Measurements from ENCODE around the gene PICALM.
"Not testable (repeated sequence)": the region's sequence is repeated elsewhere in the genome, so short reads cannot be mapped to it uniquely, and the experiment has no call there.

PICALM gene

DNA sequence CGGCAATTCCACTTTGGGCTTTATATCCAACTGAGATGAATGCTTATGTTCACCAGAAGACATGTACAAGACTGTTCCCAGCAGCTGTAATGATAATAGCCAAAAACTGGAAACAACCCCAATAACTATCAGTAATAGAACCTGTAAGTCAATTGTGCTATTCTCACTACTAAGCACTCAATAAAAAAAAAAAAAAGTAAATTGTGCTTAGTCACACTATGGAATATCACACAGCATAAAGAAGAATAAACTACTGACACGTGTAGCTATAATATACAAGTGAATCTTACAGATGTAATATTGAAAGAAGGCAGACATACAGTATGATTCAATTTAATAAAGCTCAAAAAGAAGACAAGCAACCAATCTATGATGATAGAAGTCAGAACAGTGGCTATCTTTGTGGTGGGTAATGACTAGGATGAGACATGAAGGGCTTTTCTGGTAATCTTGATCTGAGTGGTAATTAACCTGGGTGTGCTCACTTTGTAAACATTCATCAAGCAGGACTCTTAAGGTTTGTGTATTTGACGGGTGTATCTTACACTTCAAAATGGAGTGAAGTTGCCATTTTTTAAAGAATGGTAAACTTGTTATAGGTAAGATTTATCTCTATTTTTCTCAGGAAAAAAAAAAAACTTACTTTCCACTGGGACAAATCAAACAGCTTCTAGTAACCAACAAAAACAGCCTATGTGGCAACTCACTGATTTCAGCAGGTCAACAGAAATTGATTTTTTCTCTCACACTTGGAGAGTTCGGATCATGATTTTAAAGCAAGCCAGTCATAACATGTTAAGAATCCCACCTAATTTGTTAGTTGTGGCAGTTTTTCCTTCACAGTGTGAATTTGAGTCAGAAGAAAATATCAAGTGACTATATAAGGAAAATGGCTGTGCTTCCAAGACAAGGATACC lies 129.5 kb downstream of the PICALM start:
- no peak for DNase-seq (ENCODE audit: low read depth in 2 of 2)

DNA sequence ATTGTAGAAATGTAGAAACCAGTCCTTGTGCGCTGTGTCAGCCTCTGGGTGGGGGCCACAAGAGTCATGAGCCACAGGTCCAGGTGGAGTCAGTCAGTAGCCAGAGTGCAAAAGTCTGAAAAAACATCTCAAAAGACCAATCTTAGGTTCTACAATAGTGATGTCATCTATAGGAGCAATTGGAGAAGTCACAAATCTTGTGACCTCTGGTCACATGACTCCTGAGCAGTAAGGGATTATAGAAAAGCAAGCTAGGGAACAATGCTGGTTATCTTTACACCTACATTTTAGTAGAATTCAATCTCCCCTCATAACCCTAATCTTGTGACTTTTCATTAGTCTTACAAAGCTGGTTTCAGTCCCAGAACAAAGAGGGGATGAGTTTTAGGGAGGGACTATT lies 131.0 kb downstream of the PICALM start:
- no peak for DNase-seq (ENCODE audit: low read depth in 2 of 2)

DNA sequence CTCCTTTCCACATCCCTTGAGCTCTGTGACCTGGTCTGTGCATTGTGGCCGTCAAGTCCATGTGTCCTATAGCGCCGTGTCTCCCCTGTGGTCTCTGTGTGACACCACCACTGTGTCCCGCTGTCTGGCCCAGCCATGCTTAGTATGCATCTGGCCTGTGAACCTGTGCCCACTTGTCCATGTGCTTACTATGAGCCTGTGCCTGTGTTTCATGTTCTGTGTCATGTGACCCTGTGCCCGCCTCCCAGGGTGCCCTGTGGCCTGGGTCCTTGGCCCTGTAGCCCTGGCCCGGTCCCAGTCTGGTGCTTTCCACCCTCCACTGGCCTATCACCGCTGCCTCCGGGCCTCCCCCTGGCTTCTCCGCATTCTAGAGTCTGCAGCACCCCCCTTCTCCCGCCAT lies 133.1 kb downstream of the PICALM start:
- DNase-seq (ENCODE audit: low read depth in 2 of 2) = no peak

DNA sequence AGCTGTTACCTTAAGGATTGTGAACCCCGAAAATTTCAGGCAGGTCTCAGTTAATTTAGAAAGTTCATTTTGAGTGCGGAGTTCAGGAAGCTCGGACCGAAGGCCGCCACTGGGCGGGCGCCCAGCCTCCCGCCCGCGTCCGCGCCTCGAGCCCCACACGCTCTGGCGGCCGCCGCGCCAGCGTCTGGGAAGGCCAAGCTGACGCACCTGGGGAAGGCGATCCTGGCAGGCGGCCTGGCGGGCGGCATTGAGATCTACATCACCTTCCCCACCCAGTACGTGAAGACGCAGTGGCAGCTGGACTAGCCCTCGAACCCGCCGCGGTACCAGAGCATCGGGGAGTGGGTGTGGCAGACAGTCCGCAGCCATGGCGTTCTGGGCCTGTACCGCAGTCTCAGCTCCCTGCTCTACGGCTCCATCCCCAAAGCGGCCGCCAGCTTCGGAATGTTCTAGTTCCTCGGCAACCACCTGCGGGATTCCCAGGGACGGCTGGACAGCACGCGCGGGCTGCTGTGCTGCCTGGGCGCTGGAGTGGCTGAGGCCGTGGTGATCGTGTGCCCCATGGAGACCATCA lies 134.2 kb downstream of the PICALM start:
- DNase-seq (ENCODE audit: low read depth in 2 of 2) = no peak

DNA sequence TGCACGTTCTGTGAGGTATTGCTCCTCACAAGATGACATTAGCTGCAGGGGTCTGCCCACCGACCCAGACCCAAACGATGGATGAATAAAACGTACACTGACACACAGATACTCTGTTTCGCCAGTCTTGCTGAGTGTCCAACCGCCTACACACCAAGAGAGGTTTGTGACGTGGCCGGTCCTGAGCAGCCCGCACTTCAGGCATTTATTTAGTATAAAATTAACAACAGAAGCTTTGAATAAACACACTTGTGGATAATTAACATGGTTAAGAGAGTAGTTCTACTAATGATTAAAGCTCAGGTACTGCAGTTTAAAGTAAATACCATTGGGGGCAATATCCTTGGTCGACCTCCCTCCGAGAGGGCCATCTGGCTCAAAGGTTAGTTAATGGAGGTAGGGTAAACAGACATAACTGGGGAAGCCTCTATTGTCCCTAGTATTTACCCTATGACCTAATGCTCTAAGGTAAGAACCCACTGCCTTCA lies 138.0 kb downstream of the PICALM start:
- DNase-seq (ENCODE audit: low read depth in 2 of 2) = no peak

DNA sequence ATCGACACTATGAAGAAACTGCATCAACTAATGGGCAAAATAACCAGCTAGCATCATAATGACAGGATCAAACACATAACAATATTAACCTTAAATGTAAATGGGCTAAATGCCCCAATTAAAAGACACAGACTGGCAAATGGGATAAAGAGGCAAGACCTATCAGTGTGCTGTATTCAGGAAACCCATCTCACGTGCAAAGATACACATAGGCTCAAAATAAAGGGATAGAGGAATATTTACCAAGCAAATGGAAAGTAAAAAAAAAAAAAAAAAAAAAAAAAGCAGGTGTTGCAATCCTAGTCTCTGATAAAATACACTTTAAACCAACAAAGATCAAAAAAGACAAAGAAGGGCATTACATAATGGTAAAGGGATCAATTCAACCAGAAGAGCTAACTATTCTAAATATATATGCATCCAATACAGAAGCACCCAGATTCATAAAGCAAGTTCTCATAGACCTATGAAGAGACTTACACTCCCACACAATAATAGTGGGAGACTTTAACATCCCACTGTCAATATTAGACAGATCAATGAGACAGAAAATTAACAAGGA lies 142.2 kb downstream of the PICALM start:
- not testable (repeated sequence) for DNase-seq (ENCODE audit: low read depth in 2 of 2)

DNA sequence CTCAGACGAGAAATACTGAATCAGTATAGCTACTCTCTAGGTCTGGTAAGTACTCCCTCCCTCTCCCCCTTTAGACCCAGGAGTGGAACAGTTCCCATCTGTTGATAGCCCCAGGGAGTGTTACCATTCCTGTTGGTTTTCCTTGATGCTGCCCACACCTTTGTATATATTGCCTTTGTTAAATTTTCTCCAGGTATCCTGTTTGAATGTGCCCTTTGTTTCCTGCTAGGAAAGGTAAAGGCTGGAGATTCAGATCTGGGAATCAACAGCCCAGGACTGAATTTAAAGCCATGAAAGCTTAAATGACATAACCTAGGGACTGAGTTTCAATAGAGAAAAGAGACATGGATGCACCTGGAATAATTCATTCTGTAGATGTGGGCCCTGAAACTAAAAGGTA lies 145.4 kb downstream of the PICALM start:
- DNase-seq (ENCODE audit: low read depth in 2 of 2) = no peak

DNA sequence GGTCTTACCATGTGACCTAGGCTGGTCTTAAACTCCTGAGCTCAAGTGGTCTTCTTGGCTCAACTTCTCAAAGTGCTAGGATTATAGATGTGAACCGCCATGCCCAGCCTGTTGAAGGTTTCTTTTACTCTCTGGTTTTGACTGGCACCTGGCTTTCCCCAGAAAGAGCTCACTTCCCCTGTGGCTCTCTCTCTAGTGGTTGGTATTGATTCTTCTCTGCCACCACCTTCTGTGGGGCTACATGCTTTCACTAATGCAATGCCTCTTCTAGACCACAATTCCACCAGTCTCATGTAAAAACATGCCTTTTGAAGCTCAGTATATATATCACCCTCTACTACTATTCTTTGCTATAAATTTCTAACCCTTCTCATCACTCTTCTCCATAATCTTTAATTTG lies 146.5 kb downstream of the PICALM start:
- no peak for DNase-seq (ENCODE audit: low read depth in 2 of 2)

DNA sequence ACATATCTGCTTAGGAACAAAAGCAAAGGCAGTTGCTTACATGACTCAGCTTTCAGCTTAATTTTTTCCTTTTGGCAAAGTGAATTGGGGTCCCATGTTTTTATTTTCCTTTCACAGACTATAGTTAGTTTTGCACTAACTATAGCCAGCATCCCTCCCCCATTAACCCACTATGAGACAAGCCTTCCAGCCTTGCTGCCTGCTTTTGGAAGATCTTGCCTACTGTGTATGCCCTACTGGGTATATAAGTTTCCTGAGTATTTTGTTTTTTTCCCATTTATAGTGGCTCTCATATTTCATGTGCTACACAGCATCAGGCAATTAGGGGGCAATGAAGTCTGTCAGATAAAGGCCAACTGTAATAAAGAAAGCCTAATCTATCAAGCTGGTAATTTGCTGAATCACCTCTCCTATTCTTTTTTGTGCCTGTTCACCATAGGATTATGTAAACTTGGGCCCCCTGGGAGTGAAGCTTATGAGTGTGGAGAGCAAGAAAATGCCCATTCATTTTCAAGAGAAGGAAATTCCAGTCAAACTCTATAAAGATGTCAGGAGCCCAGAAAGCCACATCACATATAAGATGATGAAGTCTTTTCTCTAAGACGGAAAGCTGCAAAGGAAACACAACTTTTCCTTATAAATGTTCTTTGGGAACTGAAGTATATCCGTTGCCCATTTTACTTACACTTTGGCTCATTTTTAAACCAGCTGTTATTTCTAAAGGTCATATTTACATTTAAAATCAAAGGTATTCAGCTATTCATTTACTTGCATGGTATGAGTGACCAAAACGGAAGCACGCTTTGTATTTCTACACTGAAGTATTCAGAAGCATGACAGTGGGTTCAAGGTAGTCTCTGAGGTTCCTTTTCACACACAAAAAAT lies 149.7 kb downstream of the PICALM start:
- no peak for DNase-seq (ENCODE audit: low read depth in 2 of 2)

DNA sequence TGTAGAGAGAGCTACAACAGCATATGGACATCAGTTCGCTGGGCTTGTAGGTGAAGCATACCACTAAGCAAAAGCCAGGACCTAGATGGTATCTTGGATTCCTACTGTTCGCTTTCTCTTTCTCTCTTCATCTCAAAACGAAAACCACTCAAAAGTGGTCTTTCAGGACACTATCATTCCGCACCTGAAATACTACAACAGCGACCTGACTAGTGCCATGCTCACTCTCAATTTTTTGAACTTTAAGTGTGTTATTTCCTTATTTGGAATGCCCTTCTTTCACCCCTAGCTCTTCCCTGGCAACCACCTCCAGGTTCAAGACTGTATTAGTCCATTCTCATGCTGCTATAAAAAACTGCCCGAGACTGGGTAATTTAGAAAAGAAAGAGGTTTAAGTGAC lies 154.5 kb downstream of the PICALM start:
- DNase-seq (ENCODE audit: low read depth in 2 of 2) = no peak

DNA sequence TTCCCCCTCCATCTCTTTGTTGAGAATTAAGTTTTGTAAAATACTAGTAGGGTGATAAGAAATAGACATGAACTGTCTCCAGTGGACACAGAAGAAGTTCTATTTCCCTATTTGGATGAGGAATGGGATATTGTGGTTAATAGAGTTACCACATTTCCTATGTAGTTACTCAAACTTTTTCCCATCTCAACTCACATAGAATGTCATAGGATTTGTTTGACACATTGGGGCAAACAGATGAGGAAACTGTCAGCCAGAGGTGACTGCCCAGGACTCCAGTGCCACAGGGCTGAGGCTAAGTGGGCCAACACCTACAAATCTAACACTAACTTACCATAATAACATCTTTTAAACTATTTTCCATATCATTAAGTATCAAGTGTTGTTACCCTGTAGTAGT lies 155.4 kb downstream of the PICALM start:
- DNase-seq (ENCODE audit: low read depth in 2 of 2) = no peak

DNA sequence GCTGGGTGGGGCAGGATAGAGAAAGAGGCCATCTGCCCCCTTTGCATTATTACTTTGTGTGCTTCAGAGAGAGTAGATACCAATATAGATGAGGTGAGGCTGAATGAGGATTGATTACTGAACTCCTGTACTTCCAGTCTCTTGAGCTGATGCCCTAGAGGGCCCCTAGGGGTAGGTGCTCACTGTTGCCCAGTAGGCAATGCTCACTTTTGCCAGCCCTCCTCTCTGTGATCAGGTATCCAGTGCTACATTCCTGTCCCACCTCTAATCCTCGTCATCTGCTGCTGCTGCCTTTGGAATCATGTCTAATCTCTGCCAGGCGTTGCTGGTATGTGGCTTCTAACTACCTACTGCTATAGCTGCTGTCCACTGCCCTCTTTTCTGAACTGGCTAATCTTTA lies 156.5 kb downstream of the PICALM start:
- no peak for DNase-seq (ENCODE audit: low read depth in 2 of 2)

All from activated CD8-positive, alpha-beta memory T cell treated with anti-CD3 and anti-CD28 coated beads for 4 hours (primary cell).